Esophagus squamous epithelium (tissue), 4 donors: ENCODE measurements around the gene NFIL3.

Source experiments
- CTCF ChIP-seq, 6 experiments: fragments of 450-650 bp in 4 of 6; fragments of 200-600 bp in 2 of 6; sonication (generic) in 2 of 6; IDR thresholded peaks; one replicate each; pipeline ENCODE4 v1.5.1; 2016 to 2019; ENCODE audit warnings: antibody characterized with exemption in 6 of 6, mild to moderate bottlenecking in 4 of 6, moderate library complexity in 4 of 6
- POLR2A ChIP-seq, 4 donors: fragments of 450-650 bp; IDR thresholded peaks; one replicate each; pipeline ENCODE4 v1.6.1; 2017; ENCODE audit warnings: antibody characterized with exemption in 4 of 4, mild to moderate bottlenecking in 4 of 4, moderate library complexity in 3 of 4

- TF ChIP-seq CTCF (IDR thresholded peaks at IDR 0.05) = no peak
- no peak for TF ChIP-seq POLR2A (IDR thresholded peaks at IDR 0.05)
These were observed 8.3 kb downstream of the NFIL3 start for GRCh38 chr9:91415290-91415689.
